PC-3 (cell line): ENCODE results near the gene IL1RAP. TPM values are rescaled to one million over a fixed set of nuclear protein-coding genes. Genes with fewer than 3 reads are reported as not detected.

Source experiments
- ATAC-seq: fragments of 200-7000 bp; cut with Tn5 transposase; 2 replicates; pipeline ENCODE4 v1.9.1; 2020; ENCODE audit warnings: mild to moderate bottlenecking, moderate library complexity
- BruUV-seq: library from RNA; stranded (reverse); fragments of 400-500 nt; replicated peaks from 2 replicates; lab custom pipeline; 2021; lab: Mats Ljungman, UMichigan
- CTCF ChIA-PET: fragments of 300-600 bp; sonication (Branson Sonifier 250); formaldehyde crosslinking; loops from one replicate; lab custom pipeline; 2022; ENCODE audit warnings: antibody characterized with exemption; lab: Charles Lee
- POLR2A ChIA-PET: fragments of 300-600 bp; sonication (Branson Sonifier 250); formaldehyde crosslinking; loops from one replicate; lab custom pipeline; 2022; ENCODE audit warnings: antibody characterized with exemption; ENCODE audit not compliant: unreplicated experiment; lab: Charles Lee
- DNase-seq: peaks from one replicate; pipeline ENCODE4 v3.0.0-alpha.2; 2015
- H2AFZ ChIP-seq: fragments of 300-600 bp; sonication (generic); 2 replicates; pipeline ENCODE4 v1.6.0; 2016; ENCODE audit warnings: antibody characterized with exemption, low read length
- H3F3A ChIP-seq: fragments of 300-600 bp; sonication (generic); one replicate; pipeline ENCODE4 v1.6.0; 2017; ENCODE audit warnings: antibody characterized with exemption, low read length, control low read depth, mild to moderate bottlenecking; ENCODE audit not compliant: unreplicated experiment
- H3K27ac ChIP-seq: fragments of 300-600 bp; sonication (generic); 2 replicates; pipeline ENCODE4 v1.5.1; 2016; ENCODE audit warnings: mild to moderate bottlenecking, low read length
- H3K27me3 ChIP-seq: fragments of 300-600 bp; sonication (generic); 2 replicates; pipeline ENCODE4 v1.6.1; 2016; ENCODE audit warnings: low read length, mixed read lengths
- H3K36me3 ChIP-seq: fragments of 300-600 bp; sonication (generic); 2 replicates; pipeline ENCODE4 v1.6.1; 2016; ENCODE audit warnings: low read depth, mixed run types, low read length, mixed read lengths
- H3K4me1 ChIP-seq: fragments of 300-600 bp; sonication (generic); 2 replicates; pipeline ENCODE4 v1.5.1; 2016; ENCODE audit warnings: low read length; ENCODE audit not compliant: insufficient read depth
- H3K4me2 ChIP-seq: fragments of 300-600 bp; sonication (generic); 2 replicates; pipeline ENCODE4 v1.6.0; 2016; ENCODE audit warnings: low read length
- H3K4me3 ChIP-seq: fragments of 300-600 bp; sonication (generic); 2 replicates; pipeline ENCODE4 v1.5.1; 2016; ENCODE audit warnings: mild to moderate bottlenecking, low read length, mixed read lengths
- H3K79me2 ChIP-seq: fragments of 300-600 bp; sonication (generic); 2 replicates; pipeline ENCODE4 v1.6.1; 2017; ENCODE audit warnings: low read length, mixed read lengths
- H3K9ac ChIP-seq: fragments of 300-600 bp; sonication (generic); 2 replicates; pipeline ENCODE4 v1.6.0; 2016; ENCODE audit warnings: mild to moderate bottlenecking, low read length
- H3K9me2 ChIP-seq: fragments of 300-600 bp; sonication (generic); replicated peaks from 2 replicates; pipeline ENCODE4 v1.6.1; 2016; ENCODE audit warnings: mixed run types, low read length, mixed read lengths
- H3K9me3 ChIP-seq: fragments of 300-600 bp; sonication (generic); 2 replicates; pipeline ENCODE4 v1.6.1; 2016; ENCODE audit warnings: low read length, mixed read lengths
- H4K20me1 ChIP-seq: fragments of 300-600 bp; sonication (generic); 2 replicates; pipeline ENCODE4 v1.6.1; 2016; ENCODE audit warnings: low read length, mixed read lengths
- EZH2 ChIP-seq: fragments of 300-600 bp; sonication (generic); IDR thresholded peaks from one replicate; pipeline ENCODE4 v1.6.1; 2017; ENCODE audit warnings: antibody characterized with exemption, mild to moderate bottlenecking, low read length; ENCODE audit not compliant: unreplicated experiment
- EZH2phosphoT487 ChIP-seq: fragments of 300-600 bp; sonication (generic); IDR thresholded peaks from 2 replicates; pipeline ENCODE4 v1.6.1; 2018; ENCODE audit warnings: mild to moderate bottlenecking, antibody characterized with exemption, low read length, borderline replicate concordance
- intact Hi-C: fragments of 100-400 bp; cut with micrococcal nuclease; formaldehyde crosslinking; loops from 2 replicates; pipeline ENCODE4 v1.9.0; 2023
- total RNA-seq: library from RNA; depleted of rRNA; stranded (reverse); fragments of >200 nt; gene quantifications from 2 replicates; pipeline ENCODE4 v1.2.3, GENCODE V29; 2014
- TF ChIP-seq, protein P1 (sequence below): fragments of 300-600 bp; sonication (generic); conservative IDR thresholded peaks from 2 replicates; pipeline ENCODE4 v1.5.1; 2017; ENCODE audit warnings: antibody characterized with exemption, low read depth, mild to moderate bottlenecking, low read length

The IL1RAP gene
- total RNA-seq, 1 experiment from 2014 or later = 5.0 TPM

DNA sequence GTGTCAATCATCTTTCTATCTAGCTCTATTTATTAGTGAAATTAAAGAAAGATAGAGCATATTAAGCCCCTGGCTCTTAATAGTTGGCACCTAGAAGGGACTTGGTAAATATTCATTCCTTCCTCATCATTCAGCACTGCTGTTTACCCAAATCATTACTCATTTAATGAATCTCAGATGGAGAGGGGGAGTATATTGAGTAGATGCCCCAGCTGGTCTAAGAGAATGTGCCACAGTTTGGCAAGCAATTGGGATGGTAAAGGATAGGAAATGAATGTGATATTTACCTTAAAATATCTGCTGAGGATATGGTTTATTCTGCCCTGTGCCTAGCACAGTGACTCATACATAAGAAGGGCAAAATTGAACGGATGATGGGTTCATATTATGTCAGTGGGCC, 6.0 kb downstream of the IL1RAP start:
- Histone ChIP-seq H3K4me2 (peak overlapping the region; percentile 27), H3K4me1 (peaks cover 49% of the 10 kb centered on the region), H3K9me3 (no peaks in the 10 kb centered on the region), H3K36me3 (no peaks in the 10 kb centered on the region), H3K27ac (peak overlapping the region; percentile 18), H2AFZ (no peak overlapping the region), H3K9me2 (no peaks in the 10 kb centered on the region), H3K79me2 (peaks cover 19% of the 10 kb centered on the region; the same call in 1 of the 2 replicates), H3K4me3 (no peak overlapping the region), H3K27me3 (no peaks in the 10 kb centered on the region), H3F3A (no peaks in the 10 kb centered on the region), H3K9ac (no peak overlapping the region), H4K20me1 (no peaks in the 10 kb centered on the region)
- intact Hi-C loops = loop anchor here (10.0 kb wide), 1 partner anchor 345 kb away; the partner anchor contains the start of gene GMNC
- ChIA-PET POLR2A (no interaction called here), CTCF (interaction anchor here (0.9 kb wide), 1 partner anchor 18 kb away, joined by 3 read pairs; no protein-coding TSS in a partner anchor)
- BruUV-seq = no TSS peak
- DNase-seq (peak; percentile 87), ATAC-seq (peak; percentile 80)
- TF ChIP-seq, protein P1, sequence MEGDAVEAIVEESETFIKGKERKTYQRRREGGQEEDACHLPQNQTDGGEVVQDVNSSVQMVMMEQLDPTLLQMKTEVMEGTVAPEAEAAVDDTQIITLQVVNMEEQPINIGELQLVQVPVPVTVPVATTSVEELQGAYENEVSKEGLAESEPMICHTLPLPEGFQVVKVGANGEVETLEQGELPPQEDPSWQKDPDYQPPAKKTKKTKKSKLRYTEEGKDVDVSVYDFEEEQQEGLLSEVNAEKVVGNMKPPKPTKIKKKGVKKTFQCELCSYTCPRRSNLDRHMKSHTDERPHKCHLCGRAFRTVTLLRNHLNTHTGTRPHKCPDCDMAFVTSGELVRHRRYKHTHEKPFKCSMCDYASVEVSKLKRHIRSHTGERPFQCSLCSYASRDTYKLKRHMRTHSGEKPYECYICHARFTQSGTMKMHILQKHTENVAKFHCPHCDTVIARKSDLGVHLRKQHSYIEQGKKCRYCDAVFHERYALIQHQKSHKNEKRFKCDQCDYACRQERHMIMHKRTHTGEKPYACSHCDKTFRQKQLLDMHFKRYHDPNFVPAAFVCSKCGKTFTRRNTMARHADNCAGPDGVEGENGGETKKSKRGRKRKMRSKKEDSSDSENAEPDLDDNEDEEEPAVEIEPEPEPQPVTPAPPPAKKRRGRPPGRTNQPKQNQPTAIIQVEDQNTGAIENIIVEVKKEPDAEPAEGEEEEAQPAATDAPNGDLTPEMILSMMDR = no peak
- TF ChIP-seq EZH2 = no peak
- TF ChIP-seq EZH2phosphoT487 = no peak

GRCh38 chr3:190521998-190522397, 8.1 kb downstream of the IL1RAP start:
- no TSS peak for BruUV-seq
- Histone ChIP-seq H3K4me1 (peaks cover 44% of the 10 kb centered on the region), H3K9ac (no peak overlapping the region), H3K4me2 (no peak overlapping the region), H4K20me1 (no peaks in the 10 kb centered on the region), H3K4me3 (no peak overlapping the region), H3K79me2 (peaks cover 3% of the 10 kb centered on the region; the same call in 1 of the 2 replicates), H3K27me3 (no peaks in the 10 kb centered on the region), H3F3A (no peaks in the 10 kb centered on the region), H3K36me3 (no peaks in the 10 kb centered on the region), H2AFZ (no peak overlapping the region), H3K9me3 (no peaks in the 10 kb centered on the region), H3K27ac (no peak overlapping the region), H3K9me2 (no peaks in the 10 kb centered on the region)
- CTCF ChIA-PET = no interaction called here
- POLR2A ChIA-PET = no interaction called here
- ATAC-seq = no peak
- no peak for DNase-seq
- TF ChIP-seq EZH2phosphoT487 (no peak), EZH2 (no peak)
- TF ChIP-seq, protein P1 = no peak
- intact Hi-C loops = no loop called here

- Histone ChIP-seq H4K20me1 (no peaks in the 10 kb centered on the region), H3K27ac (no peak overlapping the region), H2AFZ (no peak overlapping the region), H3K36me3 (no peaks in the 10 kb centered on the region), H3K4me1 (peaks cover 44% of the 10 kb centered on the region), H3K9me2 (no peaks in the 10 kb centered on the region), H3K4me2 (peak overlapping the region; percentile 18; the same call in 1 of the 2 replicates), H3K27me3 (no peaks in the 10 kb centered on the region), H3K9ac (no peak overlapping the region), H3K4me3 (no peak overlapping the region), H3K79me2 (no peaks in the 10 kb centered on the region), H3F3A (no peaks in the 10 kb centered on the region), H3K9me3 (no peaks in the 10 kb centered on the region)
- CTCF ChIA-PET = no interaction called here
- POLR2A ChIA-PET = no interaction called here
- peak; percentile 21; the same call in 1 of the 2 replicates for ATAC-seq
- peak; percentile 25 for DNase-seq
- intact Hi-C loops = no loop called here
- TF ChIP-seq EZH2 (no peak), EZH2phosphoT487 (no peak)
- TF ChIP-seq, protein P1 = no peak
- no TSS peak for BruUV-seq
Observed at GRCh38 chr3:190522621-190523222, 8.8 kb downstream of the IL1RAP start.
